Measurements from ENCODE around the gene HTRA1. TPM values are rescaled to one million over a fixed set of nuclear protein-coding genes. Genes with fewer than 3 reads are reported as not detected.

HTRA1 gene
- total and polyA plus RNA-seq, 2 donors, result 83.9 to 145 TPM

DNA sequence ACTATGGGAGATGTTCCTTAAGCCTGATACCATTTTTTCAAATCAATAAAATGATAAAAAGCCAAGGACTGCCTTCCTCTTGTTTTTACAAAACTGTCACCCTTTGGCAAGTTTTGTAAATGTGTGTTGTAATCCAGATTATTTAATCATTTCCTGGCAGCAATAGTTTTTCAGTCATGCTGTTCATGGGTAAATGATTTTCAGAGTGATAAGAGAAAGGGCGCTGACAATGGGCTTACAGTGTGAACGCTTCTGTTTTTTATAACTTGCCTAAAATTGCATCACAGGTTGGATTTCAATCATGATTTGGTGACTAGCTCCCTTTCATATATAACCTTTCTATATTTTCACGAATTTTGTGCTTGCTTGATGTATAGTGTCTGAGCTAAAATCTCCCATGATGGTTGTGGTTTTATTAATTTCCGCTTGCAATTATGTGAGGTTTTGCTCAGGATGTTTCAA lies 80.2 kb downstream of the HTRA1 start:
- WGBS, result 55% methylated on average over 4 of the region's 4 CpGs

DNA sequence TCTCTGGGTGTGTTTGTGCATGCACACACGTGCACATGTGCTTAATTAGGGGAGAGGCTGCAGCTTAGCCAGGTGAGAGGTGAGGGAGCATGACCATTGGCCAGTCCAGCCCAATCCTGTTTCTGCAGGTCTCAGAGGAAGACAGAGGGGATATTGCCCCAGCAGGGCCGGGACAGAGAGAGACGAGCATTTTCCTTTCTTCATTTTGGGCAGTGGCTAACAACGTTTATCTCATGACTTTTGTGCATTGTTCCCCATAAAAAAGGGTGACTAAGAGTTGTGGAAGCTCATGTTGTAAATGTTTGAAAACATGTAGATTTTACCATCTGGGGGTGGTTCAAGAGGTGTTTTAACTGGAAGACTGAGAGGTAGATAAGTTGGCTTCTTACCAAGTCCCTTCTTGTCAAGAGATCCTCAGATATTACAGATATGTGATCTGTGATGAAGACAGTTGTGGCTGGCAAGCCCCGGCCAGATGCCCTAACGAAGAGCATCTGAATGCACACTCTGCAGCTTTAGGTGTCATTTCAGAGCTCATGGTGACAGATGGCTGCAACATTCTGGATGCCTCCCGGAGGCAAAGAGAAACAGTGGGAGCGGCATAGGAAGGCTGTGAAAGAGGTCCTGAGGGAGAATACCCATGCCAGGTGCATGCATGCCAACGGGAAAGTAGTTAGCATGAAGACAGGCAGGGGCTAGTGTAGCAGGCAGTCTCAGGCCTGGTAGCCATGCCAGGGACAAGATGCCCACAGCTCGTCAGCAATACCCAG lies 82.5 kb downstream of the HTRA1 start:
- 74% methylated on average over 10 of the region's 10 CpGs for WGBS

More for the DNA sequence above, 80.2 kb downstream of the HTRA1 start:
- Histone ChIP-seq H3K36me3 (ENCODE audit: insufficient read depth) (no peaks in the 10 kb centered on the region), H3K27ac (ENCODE audit: low read depth) (no peak overlapping the region), H3K4me1 (ENCODE audit: insufficient read depth) (no peaks in the 10 kb centered on the region), H3K4me3 (ENCODE audit: low read depth, low read length) (no peak overlapping the region)
- DNase-seq (ENCODE audit: extremely low spot score), result no peak

DNA sequence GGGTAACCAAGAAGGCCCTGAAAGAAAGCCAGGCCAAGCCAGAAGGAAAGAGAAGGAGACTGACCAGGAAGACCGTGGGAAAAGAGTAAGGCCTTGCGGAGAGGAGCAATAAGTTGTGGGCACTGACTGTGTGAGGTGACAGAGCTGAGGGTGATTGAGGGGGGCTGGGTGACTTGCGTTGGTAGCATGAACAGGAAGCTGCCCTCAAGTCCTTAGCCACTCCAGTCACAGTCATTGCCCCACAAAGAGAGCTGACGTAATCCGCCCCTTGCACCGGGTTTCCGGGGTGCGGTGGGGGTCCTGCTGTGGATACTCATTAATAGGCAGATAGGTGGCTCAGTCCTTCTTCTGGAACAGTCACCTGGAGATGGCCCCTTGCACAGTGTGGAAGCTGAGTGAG lies 83.1 kb downstream of the HTRA1 start:
- DNase-seq (ENCODE audit: extremely low spot score), result no peak
- WGBS, result 94% methylated on average over 8 of the region's 8 CpGs
- Histone ChIP-seq H3K36me3 (ENCODE audit: insufficient read depth) (no peaks in the 10 kb centered on the region), H3K4me3 (ENCODE audit: low read depth, low read length) (no peak overlapping the region), H3K27ac (ENCODE audit: low read depth) (no peak overlapping the region), H3K4me1 (ENCODE audit: insufficient read depth) (no peaks in the 10 kb centered on the region)

More for the DNA sequence above, 82.5 kb downstream of the HTRA1 start:
- peak; percentile 25 for DNase-seq (ENCODE audit: extremely low spot score)
- Histone ChIP-seq H3K4me1 (ENCODE audit: insufficient read depth) (no peaks in the 10 kb centered on the region), H3K4me3 (ENCODE audit: low read depth, low read length) (no peak overlapping the region), H3K27ac (ENCODE audit: low read depth) (no peak overlapping the region), H3K36me3 (ENCODE audit: insufficient read depth) (no peaks in the 10 kb centered on the region)

DNA sequence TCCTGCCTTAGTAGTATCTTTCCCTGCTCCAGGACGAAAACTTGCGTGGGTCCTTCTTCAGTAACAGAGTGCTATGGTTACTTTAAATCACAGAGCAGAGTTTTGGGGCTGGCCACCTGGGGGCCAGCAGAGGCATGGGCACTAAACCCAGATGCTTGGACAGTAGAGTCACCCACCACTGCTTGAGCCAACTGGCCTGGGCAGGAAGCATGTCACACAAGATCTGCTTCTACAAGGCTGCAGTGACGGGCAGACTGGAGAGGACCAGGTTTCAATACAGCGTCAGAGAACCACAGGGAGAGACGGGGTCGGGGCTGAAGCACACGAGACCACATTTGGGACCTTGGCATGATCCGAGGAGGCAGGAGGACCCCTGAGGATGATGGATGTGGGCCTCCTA lies 84.9 kb downstream of the HTRA1 start:
- DNase-seq (ENCODE audit: extremely low spot score), result no peak
- Histone ChIP-seq H3K36me3 (ENCODE audit: insufficient read depth) (no peaks in the 10 kb centered on the region), H3K4me1 (ENCODE audit: insufficient read depth) (no peaks in the 10 kb centered on the region), H3K27ac (ENCODE audit: low read depth) (no peak overlapping the region), H3K4me3 (ENCODE audit: low read depth, low read length) (no peak overlapping the region)
- 92% methylated on average over 8 of the region's 8 CpGs for WGBS

DNA sequence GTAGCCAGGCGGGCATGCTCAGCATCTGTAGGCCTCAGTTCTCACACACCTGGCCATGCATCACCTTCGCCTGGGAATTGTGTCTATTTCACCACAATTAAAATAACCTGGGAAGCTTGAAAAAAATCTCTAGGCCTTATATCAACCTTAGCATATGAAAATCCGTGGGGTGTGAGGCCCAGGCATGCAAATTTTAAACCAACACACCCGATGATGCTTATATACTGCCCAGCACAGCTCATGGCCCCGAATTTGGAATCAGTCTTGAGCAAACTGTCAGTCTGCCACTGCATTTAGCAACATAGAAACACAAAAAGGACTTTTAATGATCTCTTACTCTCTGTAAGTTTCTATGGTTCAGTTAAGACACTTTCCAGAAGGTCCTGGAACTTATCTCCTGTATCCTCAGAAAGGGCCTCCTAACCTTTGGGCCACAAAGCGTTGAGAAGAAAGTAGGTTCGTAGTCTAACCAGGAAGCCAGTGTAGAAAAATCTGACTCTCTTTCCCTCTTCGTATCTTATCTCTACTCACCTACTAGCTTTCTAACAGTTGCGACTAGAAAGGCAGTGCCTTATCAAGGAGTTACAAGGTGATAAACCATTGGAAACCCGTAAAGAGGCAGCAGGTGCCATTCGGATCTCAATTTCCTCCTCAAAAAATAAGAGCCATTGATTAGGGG lies 87.2 kb downstream of the HTRA1 start:
- no peak overlapping the region for H3K4me3 ChIP-seq (ENCODE audit: low read depth, low read length)
- DNase-seq (ENCODE audit: extremely low spot score), result no peak
- no peaks in the 10 kb centered on the region for H3K36me3 ChIP-seq (ENCODE audit: insufficient read depth)
- 80% methylated on average over 11 of the region's 11 CpGs for WGBS
- H3K27ac ChIP-seq (ENCODE audit: low read depth), result no peak overlapping the region
- no peaks in the 10 kb centered on the region for H3K4me1 ChIP-seq (ENCODE audit: insufficient read depth)

DNA sequence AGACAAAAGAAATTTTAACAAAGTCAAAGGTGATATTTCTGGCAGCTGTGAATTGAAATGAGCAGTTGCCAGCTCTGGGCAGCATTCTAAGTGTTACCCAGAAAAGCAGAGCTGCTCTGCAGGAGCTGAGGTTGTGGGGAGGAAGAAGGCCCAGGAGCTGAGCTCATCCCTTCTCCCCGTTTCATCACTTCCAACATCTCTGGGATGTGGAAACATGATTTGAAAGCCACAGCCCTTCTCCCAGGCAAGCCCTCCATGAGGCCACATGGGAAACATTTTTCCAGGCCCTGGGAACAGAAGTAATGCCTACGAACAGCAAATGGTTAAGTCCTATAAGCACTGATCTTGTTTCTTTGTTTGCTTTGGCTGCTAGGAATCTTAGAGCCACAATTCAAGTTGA lies 88.3 kb downstream of the HTRA1 start:
- Histone ChIP-seq H3K36me3 (ENCODE audit: insufficient read depth) (no peaks in the 10 kb centered on the region), H3K27ac (ENCODE audit: low read depth) (no peak overlapping the region), H3K4me3 (ENCODE audit: low read depth, low read length) (no peak overlapping the region), H3K4me1 (ENCODE audit: insufficient read depth) (no peaks in the 10 kb centered on the region)
- DNase-seq (ENCODE audit: extremely low spot score), result no peak
- WGBS, result 95% methylated on average over 2 of the region's 2 CpGs

DNA sequence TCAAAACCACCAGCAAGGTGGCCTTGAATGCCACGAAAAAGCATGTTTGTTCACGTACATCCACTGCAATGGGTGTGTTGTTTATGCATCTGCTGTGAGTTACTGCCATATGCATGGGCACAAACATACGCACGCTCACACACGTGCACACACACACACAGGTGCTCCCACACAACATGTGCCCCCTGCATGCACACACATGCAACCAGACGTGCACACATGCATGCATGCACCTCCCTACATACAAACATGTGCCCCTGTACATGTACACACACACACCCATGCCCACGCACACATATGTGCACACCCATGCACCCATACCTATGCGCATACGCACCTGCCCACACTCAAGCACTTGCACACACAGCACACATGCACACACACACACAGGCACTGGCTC lies 89.1 kb downstream of the HTRA1 start:
- Histone ChIP-seq H3K36me3 (ENCODE audit: insufficient read depth) (no peaks in the 10 kb centered on the region), H3K27ac (ENCODE audit: low read depth) (no peak overlapping the region), H3K4me3 (ENCODE audit: low read depth, low read length) (no peak overlapping the region), H3K4me1 (ENCODE audit: insufficient read depth) (no peaks in the 10 kb centered on the region)
- DNase-seq (ENCODE audit: extremely low spot score), result no peak
- 94% methylated on average over 9 of the region's 9 CpGs for WGBS

DNA sequence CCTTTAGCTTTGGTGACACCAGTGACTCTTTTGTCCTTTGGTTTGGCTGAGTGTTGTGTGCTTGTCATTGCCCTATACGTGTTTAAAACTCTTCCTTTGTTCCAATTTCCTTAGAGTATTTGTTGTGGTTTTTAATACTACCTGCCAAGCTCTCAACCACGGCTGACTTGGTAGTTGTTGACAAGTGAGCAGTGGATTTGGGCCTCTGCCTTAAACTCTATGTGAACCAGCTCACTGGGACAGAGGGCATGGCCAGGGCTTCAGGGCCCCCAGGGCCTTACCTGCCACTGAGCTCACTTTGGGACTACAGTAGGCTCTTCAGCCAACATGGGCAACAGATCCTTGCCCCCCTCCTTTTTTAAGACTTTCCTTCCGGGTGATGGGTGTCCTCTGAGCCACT lies 89.6 kb downstream of the HTRA1 start:
- Histone ChIP-seq H3K4me3 (ENCODE audit: low read depth, low read length) (no peak overlapping the region), H3K4me1 (ENCODE audit: insufficient read depth) (no peaks in the 10 kb centered on the region), H3K36me3 (ENCODE audit: insufficient read depth) (no peaks in the 10 kb centered on the region), H3K27ac (ENCODE audit: low read depth) (no peak overlapping the region)
- no peak for DNase-seq (ENCODE audit: extremely low spot score)
- WGBS, result 54% methylated on average over 3 of the region's 3 CpGs

DNA sequence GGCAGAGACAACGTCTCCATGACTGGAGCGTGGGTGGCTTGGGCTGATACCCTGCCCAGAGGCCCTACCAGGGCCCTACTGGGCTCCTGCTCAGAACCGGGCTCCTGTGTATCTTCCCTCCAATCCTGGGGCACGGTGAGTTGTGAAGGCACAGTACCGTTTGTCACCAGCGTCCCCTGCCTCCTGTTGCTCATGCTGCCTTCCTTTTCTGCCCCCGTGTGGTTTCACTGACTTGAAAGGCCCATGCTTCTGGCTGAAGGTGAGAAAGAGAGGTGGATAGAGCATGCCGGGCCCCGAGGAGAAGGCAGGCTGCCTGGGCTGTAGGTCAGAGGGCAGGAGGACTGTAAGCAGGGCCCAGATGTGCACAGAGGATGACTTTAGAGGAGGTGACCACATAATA lies 90.1 kb downstream of the HTRA1 start:
- 54% methylated on average over 9 of the region's 9 CpGs for WGBS
- no peak for DNase-seq (ENCODE audit: extremely low spot score)
- H3K4me3 ChIP-seq (ENCODE audit: low read depth, low read length), result no peak overlapping the region
- no peaks in the 10 kb centered on the region for H3K4me1 ChIP-seq (ENCODE audit: insufficient read depth)
- H3K36me3 ChIP-seq (ENCODE audit: insufficient read depth), result no peaks in the 10 kb centered on the region
- no peak overlapping the region for H3K27ac ChIP-seq (ENCODE audit: low read depth)

DNA sequence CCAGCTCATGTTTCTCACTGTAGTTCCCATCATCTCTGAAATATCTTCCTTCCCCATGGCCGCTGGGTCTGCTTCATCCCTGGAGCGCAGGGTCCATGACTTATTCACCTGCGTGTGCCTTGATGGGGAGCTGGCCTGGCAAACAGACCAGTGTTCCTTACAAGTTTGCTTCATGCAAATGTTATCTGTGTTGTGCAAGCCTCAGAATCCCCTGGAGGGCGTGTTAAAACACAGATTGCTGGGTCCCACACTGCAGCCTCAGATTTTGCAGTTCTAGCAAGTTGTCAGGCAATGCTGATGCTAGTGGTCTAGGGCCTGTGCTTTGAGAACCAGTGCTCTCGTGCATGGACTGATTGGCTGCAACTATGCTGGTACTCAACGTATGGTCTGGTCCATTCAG lies 92.0 kb downstream of the HTRA1 start:
- Histone ChIP-seq H3K4me1 (ENCODE audit: insufficient read depth) (no peaks in the 10 kb centered on the region), H3K36me3 (ENCODE audit: insufficient read depth) (no peaks in the 10 kb centered on the region), H3K27ac (ENCODE audit: low read depth) (no peak overlapping the region), H3K4me3 (ENCODE audit: low read depth, low read length) (no peak overlapping the region)
- WGBS, result 92% methylated on average over 6 of the region's 6 CpGs
- no peak for DNase-seq (ENCODE audit: extremely low spot score)

DNA sequence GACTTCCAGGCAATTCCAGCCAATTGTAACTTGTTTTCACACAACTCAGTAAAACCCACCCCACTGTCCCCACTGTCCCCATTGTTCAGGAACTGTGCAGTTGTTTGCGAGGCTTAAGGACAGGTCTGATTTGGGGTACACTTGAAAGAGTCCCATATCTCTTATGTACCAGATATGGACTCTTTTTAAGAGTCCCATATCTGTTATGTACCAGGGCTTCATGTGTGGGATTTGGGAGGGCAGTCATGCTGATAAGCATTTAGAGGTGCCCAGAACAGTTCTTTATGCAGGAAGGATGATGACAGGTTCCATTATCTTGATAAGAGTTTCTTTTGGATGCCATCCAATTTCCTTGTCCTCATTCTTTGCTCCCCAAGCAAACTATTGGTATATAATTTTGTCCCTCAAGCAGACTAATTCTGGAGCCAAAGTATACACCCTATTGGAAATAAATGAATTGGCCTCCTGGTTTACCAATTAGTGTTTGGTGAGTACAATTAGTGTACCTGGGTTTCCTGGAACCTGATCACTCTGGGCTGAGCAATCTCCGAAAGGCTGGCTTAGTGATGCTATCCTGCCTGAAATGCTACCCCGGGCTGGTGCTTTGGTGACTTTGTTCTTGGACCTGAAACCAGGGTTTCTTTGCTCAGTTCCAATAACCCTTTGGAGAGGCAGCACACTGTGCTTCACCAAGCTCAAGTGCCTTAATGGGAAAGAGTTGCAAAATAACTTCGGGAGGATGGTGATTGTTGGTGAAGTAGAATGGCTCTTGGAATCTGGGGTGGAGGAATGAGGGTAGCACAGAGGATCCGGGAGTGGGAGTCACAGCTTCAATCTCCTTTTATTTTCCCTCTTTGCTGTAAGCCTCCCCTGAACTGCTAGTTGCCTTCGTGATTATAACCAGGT lies 93.0 kb downstream of the HTRA1 start:
- H3K27ac ChIP-seq (ENCODE audit: low read depth), result no peak overlapping the region
- DNase-seq (ENCODE audit: extremely low spot score), result no peak
- 88% methylated on average over 6 of the region's 6 CpGs for WGBS
- H3K4me1 ChIP-seq (ENCODE audit: insufficient read depth), result no peaks in the 10 kb centered on the region
- no peaks in the 10 kb centered on the region for H3K36me3 ChIP-seq (ENCODE audit: insufficient read depth)
- H3K4me3 ChIP-seq (ENCODE audit: low read depth, low read length), result no peak overlapping the region

DNA sequence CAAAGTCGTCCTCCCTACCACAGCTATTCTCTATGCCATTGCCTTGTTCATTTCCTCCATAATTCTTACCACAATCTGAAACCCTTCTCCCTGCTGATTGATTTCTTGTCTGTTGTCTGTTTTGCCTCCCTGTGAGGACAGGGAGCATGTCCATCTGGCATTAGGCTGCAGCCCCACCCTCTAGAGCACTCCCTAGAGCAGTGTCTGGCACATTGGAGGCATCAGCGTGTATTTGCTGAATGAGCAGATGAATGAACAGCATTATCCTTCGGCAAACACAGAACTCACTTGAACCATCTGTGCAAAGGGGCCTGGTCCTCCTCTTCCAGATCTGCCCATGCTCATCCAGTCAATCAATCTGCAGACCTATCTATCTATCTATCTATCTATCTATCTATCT lies 94.1 kb downstream of the HTRA1 start:
- Histone ChIP-seq H3K4me3 (ENCODE audit: low read depth, low read length) (no peak overlapping the region), H3K27ac (ENCODE audit: low read depth) (no peak overlapping the region), H3K36me3 (ENCODE audit: insufficient read depth) (no peaks in the 10 kb centered on the region), H3K4me1 (ENCODE audit: insufficient read depth) (no peaks in the 10 kb centered on the region)
- WGBS, result 88% methylated on average over 3 of the region's 3 CpGs
- no peak for DNase-seq (ENCODE audit: extremely low spot score)

DNA sequence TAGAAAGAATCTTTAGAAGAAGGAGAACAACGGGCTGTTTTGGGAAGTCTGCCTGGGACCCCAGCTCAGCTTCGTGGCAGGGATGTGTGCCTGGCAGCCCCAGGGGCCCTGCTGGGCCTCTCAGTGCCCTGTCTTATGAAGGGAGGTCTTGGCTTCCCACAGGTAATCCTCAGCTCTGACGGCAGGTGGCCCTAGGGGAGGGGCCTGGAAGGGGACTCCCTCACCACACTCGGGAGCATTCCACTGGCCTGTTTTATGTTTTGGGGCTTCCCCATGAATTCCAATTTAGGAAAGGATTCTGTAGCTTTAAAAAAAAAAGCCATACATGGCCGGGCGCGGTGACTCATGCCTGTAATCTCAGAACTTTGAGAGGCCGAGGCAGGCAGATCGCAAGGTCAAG lies 96.2 kb downstream of the HTRA1 start:
- H3K4me1 ChIP-seq (ENCODE audit: insufficient read depth), result no peaks in the 10 kb centered on the region
- 45% methylated on average over 9 of the region's 9 CpGs for WGBS
- no peak for DNase-seq (ENCODE audit: extremely low spot score)

More for the DNA sequence above, 96.2 kb downstream of the HTRA1 start:
- no peaks in the 10 kb centered on the region for H3K36me3 ChIP-seq (ENCODE audit: insufficient read depth)
- H3K4me3 ChIP-seq (ENCODE audit: low read depth, low read length), result no peak overlapping the region
- no peak overlapping the region for H3K27ac ChIP-seq (ENCODE audit: low read depth)
